HG03565 (cell line): ENCODE data around the gene ERCC3.
"Not testable (repeated sequence)": the region's sequence is repeated elsewhere in the genome, so short reads cannot be mapped to it uniquely, and the experiment has no call there.

Experiments used
- ATAC-seq: cut with Tn5 transposase; IDR thresholded peaks from one replicate; pipeline ENCODE4 v1.9.1; 2021; ENCODE audit warnings: mild to moderate bottlenecking, moderate library complexity; ENCODE audit not compliant: unreplicated experiment

Gene ERCC3

GRCh38 chr2:127227264-127227660 lies 66.7 kb downstream of the ERCC3 start:
- ATAC-seq: not testable (repeated sequence)

GRCh38 chr2:127226520-127227263 lies 67.3 kb downstream of the ERCC3 start:
- peak; percentile 84 for ATAC-seq

- no peak for ATAC-seq
Observed at GRCh38 chr2:127226132-127226519, 67.8 kb downstream of the ERCC3 start.

- ATAC-seq: no peak
Observed at GRCh38 chr2:127225186-127225960, 68.6 kb downstream of the ERCC3 start.

- not testable (repeated sequence) for ATAC-seq
Observed at GRCh38 chr2:127224135-127224534, 69.8 kb downstream of the ERCC3 start.

GRCh38 chr2:127220768-127221527 lies 73.0 kb downstream of the ERCC3 start:
- no peak for ATAC-seq

GRCh38 chr2:127220102-127220767 lies 73.7 kb downstream of the ERCC3 start, which contains the start of gene CYP27C1:
Gene CYP27C1, minus strand, starts transcription at chr2:127220299. Its CDS starts 29 bp downstream, at chr2:127220270.
- ATAC-seq: no peak

GRCh38 chr2:127219171-127220070 lies 74.5 kb downstream of the ERCC3 start:
- no peak for ATAC-seq

- ATAC-seq: no peak
Observed at GRCh38 chr2:127218812-127219170, 75.2 kb downstream of the ERCC3 start.

- no peak for ATAC-seq
Observed at GRCh38 chr2:127217470-127218325, 76.2 kb downstream of the ERCC3 start.

- ATAC-seq: no peak
Observed at GRCh38 chr2:127216593-127216992, 77.4 kb downstream of the ERCC3 start.

- no peak for ATAC-seq
Observed at GRCh38 chr2:127216095-127216494, 77.8 kb downstream of the ERCC3 start.

- ATAC-seq: not testable (repeated sequence)
Observed at GRCh38 chr2:127214201-127214600, 79.7 kb downstream of the ERCC3 start.

- no peak for ATAC-seq
Observed at GRCh38 chr2:127208313-127208712, 85.6 kb downstream of the ERCC3 start.
